AG04449 (cell line): Measurements from ENCODE around the gene BATF3.
A peak's percentile ranks its signal among the peaks of the same experiment; 100 is the strongest.
"Not testable (repeated sequence)": the region's sequence is repeated elsewhere in the genome, so short reads cannot be mapped to it uniquely, and the experiment has no call there.

Experiments used
- CTCF ChIA-PET: fragments of 350-600 bp; formaldehyde crosslinking; extraction: SDS; loops from one replicate; lab custom pipeline; 2021; ENCODE audit warnings: antibody characterized with exemption; lab: Yijun Ruan, JAX
- POLR2A ChIA-PET: fragments of 400-600, 350-600 bp; formaldehyde crosslinking; extraction: SDS; loops from one replicate; lab custom pipeline; 2020; ENCODE audit warnings: antibody characterized with exemption, inconsistent platforms; lab: Yijun Ruan, JAX
- DNase-seq: peaks from one replicate; pipeline ENCODE4 v3.0.0-alpha.2; 2010; ENCODE audit warnings: low read depth, low spot score
- H3K4me3 ChIP-seq: 2 replicates; pipeline ENCODE4 v1.5.1; 2011; ENCODE audit warnings: low read depth, mild to moderate bottlenecking, control low read depth, low read length
- CTCF ChIP-seq: IDR thresholded peaks from one replicate; pipeline ENCODE4 v1.5.1; 2011; ENCODE audit warnings: mild to moderate bottlenecking, moderate library complexity, low read length, control low read depth, inconsistent platforms; ENCODE audit not compliant: insufficient read depth; ENCODE audit errors: missing control alignments

The BATF3 gene

GRCh38 chr1:212640223-212640878 lies 59.3 kb downstream of the BATF3 start:
- DNase-seq = no peak
- CTCF ChIA-PET = interaction anchor here (1.5 to 2.7 kb wide), 6 partner anchors 10 to 163 kb away, joined by 6 to 14 read pairs (median 8); no protein-coding TSS in a partner anchor
- no peak for TF ChIP-seq CTCF
- POLR2A ChIA-PET = no interaction called here
- no peak overlapping the region for H3K4me3 ChIP-seq

- POLR2A ChIA-PET, H3K4me3 ChIP-seq, DNase-seq: not testable (repeated sequence)
- CTCF ChIA-PET = interaction anchor here (2.3 to 2.7 kb wide), 3 partner anchors 9 to 162 kb away, joined by 6 to 12 read pairs (median 9); no protein-coding TSS in a partner anchor
These were observed 60.1 kb downstream of the BATF3 start for GRCh38 chr1:212639524-212639923.

- TF ChIP-seq CTCF = no peak
- DNase-seq = peak; percentile 65
- ChIA-PET POLR2A (interaction anchor here (0.6 to 1.7 kb wide), 2 partner anchors 26 to 30 kb away, joined by 3 to 10 read pairs; partner anchors contain the start of gene ATF3), CTCF (interaction anchor here (0.6 kb wide), 1 partner anchor 9 kb away, joined by 3 read pairs; no protein-coding TSS in a partner anchor)
- H3K4me3 ChIP-seq = no peak overlapping the region; the same call in none of the 2 replicates
These were observed 61.0 kb downstream of the BATF3 start for GRCh38 chr1:212638492-212639151.

GRCh38 chr1:212637902-212638301 lies 61.7 kb downstream of the BATF3 start:
- no peak for DNase-seq
- POLR2A ChIA-PET = interaction anchor here (1.7 kb wide), 1 partner anchor 30 kb away, joined by 10 read pairs; the partner anchor contains the start of gene ATF3
- H3K4me3 ChIP-seq = peak overlapping the region; percentile 29; the same call in 1 of the 2 replicates
- CTCF ChIA-PET = no interaction called here
- TF ChIP-seq CTCF = no peak
